ENCODE data around the gene LASP1.
"Not testable (repeated sequence)": the region's sequence is repeated elsewhere in the genome, so short reads cannot be mapped to it uniquely, and the experiment has no call there.

LASP1 gene

DNA sequence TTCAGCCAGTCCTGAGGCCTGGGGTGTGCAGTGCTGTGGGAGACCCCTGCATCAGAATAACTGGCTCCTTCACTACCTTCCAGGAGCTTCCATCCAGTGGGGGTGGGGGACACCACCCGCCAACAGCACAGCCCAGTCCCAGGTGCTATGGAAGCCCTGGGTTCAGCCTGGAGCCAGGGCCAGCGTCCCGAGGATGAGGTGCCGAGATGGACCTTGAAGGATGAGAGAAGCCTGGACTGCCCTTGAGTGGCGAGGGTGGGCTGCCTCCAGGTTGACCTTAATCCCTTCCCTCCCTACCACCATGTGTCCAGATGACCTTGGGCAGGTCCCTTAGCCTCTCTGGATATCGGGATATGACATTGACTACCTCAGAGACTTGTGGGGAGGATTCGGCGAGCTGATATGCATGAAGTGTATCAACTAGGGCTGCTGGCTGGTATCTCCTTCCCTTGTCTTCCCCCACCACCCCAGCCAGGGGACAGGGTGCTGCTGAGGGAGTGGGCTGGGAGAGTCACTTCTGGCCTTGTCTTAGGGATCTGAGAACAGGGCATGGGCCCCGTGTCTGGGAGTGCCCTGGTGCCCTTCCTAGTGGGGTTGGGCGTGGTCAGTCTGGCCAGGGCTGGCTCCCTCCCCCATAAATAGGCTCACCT lies 41.3 kb downstream of the LASP1 start:
- no peak for DNase-seq

DNA sequence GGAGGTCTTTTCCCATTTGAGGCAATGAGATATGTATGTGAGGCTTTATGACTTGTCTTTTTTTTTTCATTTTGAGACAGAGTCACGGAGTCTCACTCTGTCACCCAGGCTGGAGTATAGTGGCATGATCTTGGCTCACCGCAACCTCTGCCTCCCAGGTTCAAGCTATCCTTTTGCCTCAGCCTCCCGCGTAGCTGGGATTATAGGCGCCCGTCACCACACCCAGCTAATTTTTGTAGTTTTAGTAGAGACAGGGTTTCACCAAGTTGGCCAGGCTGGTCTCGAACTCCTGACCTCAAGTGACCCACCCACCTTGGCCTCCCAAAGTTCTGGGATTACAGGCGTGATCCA lies 41.8 kb downstream of the LASP1 start:
- not testable (repeated sequence) for DNase-seq

DNA sequence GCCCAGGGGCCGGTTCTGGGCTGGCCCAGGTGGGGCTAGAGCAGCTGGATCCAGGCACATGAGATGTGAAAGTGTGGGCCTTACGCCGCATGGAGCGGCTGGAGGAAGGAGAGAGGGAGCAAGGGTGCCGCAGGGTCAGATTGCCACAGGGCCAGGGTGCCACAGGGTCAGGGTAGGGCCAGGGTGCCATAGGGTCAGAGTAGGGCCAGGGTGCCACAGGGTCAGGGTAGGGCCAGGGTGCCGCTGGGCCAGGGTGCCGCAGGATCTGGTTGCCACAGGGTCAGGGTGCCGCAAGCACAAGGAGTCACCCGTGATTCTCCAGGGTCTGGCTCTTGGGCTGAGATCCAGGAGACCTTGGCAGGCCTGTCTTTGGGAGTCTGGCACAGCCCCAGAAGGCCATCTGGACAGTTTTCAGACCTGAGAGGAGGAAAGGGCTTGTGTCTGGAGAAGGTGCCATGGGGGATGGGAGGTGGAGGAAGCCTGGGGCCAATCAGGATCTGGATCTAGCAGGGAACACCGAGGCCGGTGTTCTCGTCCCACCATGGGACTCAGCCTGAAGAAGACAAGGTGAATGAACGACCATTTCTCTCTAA lies 42.5 kb downstream of the LASP1 start:
- no peak for DNase-seq

DNA sequence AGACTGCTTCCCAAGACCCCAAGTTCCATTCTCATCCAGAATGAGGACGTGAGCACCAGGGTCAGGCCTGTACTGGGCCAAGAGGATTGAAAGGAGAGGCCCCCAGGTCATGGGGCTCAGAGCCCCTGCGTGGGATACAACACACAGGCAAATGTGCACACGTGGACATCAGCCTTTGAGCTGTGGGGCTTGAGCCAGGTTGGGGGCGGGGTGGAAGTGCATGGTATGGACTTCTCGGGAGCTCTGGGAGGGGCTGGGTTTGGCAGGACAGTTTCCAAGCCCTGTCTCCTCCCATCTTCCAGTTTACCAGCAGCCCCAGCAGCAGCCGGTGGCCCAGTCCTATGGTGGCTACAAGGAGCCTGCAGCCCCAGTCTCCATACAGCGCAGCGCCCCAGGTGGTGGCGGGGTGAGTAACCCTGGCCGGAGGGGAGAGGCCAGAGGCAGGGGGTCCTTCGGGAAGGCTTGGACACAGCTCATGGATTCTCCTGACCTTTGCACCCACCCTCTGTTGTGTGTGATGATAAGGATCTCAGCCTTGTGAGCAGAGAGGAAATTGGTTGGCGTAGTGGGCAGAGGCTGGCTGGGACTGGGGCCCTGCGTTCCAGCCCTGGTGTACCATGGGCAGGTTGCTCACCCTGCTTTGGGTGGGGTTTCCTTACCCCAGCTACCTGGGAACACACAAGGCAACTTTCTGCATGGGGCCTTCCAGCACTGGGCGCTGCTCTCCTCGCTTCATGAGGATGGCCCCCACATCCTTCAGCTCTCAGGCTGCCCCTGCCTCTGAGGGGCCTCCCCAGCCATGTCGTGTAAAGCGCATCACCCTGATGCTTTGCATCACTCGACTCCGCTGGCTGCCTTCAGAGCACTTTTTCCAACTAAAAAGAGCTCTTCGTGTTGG lies 45.1 kb downstream of the LASP1 start:
- DNase-seq = no peak

DNA sequence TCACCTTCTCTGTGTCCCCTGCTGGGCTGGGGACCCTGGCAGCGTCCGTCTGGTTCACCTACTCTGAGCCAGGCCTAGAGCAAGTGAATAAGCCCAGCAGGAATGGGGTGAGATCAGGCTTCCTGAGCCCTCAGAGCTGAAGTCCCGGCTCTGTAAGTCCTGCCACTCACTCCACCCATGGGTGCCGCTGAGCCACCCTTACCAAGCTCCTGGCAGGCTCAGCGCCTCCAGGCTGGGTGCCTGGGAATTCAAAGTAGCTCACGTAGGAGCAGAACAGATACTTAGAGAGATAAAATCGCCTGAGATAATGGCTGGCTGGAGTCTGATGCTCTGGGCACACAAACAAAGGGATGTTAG lies 45.8 kb downstream of the LASP1 start:
- DNase-seq = no peak

DNA sequence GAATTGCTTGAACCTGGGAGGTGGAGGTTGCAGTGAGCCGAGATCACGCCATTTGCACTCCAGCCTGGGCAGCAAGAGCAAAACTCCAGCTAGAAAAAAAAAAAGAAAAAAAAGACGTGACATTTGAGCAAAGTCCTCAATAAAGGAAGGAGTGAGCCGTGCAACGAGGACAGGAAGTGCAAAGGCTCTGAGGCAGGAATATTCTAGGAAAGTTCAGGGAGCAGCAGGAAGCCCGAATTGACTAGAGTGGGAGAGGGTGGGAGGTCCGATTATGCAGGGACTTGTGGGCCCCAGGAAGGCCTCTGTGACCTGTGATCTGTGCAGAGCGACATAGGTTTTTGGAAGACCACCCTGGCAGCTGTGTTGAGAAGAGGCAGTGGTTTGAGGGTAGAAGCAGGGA lies 46.9 kb downstream of the LASP1 start:
- no peak for DNase-seq

DNA sequence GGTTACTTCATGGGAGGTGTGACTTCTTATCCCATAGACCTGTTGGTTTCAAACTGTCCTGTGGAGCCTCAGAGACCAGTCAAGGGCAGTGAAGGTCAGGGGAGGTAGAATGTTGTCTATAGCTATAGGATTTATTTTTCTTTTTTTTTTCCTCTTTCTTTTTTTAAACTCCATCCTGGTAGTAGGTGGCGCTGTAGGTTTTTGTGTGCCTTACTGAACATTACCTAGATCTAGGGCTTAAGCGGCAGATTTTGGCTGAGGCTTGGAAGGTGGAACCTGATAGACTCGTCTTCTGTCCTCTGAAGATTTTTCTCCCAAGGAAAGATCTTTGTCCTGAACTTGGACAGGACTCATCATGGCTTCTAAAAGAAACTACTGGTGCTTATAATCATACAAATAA lies 47.4 kb downstream of the LASP1 start:
- DNase-seq = no peak

DNA sequence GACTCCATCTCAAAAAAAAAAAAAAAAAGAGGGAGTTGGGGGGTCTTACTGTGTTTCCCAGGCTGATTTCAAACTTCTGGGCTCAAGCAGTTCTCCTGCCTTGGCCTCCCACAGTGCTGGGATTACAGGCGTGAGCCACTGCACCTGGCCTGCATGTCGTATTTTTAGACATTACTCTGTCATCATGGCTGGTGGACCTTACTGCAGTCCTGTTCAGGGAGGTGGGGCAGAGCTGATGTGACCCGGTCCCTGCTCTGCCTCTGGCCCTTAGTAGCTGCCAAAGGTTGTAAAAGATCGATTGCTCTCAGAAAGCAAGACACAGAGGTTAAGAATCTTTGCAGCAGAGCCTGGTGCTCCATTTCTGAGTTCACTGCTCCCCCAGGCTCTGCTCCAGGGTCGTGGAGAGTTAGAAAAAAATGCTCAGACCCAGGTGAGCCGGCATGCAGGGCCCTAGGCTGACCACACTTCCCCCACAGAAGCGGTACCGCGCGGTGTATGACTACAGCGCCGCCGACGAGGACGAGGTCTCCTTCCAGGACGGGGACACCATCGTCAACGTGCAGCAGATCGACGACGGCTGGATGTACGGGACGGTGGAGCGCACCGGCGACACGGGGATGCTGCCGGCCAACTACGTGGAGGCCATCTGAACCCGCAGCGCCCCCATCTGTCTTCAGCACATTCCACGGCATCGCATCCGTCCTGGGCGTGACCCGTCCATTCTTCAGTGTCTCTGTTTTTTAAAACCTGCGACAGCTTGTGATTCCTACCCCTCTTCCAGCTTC lies 48.5 kb downstream of the LASP1 start:
- DNase-seq = no peak

DNA sequence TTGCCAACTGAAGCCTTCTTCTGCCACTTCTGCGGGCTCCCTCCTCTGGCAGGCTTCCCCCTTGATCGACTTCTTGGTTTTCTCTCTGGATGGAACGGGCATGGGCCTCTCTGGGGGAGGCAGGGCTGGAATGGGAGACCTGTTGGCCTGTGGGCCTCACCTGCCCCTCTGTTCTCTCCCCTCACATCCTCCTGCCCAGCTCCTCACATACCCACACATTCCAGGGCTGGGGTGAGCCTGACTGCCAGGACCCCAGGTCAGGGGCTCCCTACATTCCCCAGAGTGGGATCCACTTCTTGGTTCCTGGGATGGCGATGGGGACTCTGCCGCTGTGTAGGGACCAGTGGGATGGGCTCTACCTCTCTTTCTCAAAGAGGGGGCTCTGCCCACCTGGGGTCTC lies 49.1 kb downstream of the LASP1 start:
- DNase-seq = no peak

DNA sequence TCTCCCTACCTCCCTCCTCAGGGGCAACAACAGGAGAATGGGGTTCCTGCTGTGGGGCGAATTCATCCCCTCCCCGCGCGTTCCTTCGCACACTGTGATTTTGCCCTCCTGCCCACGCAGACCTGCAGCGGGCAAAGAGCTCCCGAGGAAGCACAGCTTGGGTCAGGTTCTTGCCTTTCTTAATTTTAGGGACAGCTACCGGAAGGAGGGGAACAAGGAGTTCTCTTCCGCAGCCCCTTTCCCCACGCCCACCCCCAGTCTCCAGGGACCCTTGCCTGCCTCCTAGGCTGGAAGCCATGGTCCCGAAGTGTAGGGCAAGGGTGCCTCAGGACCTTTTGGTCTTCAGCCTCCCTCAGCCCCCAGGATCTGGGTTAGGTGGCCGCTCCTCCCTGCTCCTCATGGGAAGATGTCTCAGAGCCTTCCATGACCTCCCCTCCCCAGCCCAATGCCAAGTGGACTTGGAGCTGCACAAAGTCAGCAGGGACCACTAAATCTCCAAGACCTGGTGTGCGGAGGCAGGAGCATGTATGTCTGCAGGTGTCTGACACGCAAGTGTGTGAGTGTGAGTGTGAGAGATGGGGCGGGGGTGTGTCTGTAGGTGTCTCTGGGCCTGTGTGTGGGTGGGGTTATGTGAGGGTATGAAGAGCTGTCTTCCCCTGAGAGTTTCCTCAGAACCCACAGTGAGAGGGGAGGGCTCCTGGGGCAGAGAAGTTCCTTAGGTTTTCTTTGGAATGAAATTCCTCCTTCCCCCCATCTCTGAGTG lies 49.6 kb downstream of the LASP1 start:
- DNase-seq = no peak

DNA sequence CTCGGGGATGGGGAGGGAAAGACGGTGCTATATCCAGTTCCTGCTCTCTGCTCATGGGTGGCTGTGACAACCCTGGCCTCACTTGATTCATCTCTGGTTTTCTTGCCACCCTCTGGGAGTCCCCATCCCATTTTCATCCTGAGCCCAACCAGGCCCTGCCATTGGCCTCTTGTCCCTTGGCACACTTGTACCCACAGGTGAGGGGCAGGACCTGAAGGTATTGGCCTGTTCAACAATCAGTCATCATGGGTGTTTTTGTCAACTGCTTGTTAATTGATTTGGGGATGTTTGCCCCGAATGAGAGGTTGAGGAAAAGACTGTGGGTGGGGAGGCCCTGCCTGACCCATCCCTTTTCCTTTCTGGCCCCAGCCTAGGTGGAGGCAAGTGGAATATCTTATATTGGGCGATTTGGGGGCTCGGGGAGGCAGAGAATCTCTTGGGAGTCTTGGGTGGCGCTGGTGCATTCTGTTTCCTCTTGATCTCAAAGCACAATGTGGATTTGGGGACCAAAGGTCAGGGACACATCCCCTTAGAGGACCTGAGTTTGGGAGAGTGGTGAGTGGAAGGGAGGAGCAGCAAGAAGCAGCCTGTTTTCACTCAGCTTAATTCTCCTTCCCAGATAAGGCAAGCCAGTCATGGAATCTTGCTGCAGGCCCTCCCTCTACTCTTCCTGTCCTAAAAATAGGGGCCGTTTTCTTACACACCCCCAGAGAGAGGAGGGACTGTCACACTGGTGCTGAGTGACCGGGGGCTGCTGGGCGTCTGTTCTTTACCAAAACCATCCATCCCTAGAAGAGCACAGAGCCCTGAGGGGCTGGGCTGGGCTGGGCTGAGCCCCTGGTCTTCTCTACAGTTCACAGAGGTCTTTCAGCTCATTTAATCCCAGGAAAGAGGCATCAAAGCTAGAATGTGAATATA lies 50.8 kb downstream of the LASP1 start:
- no peak for DNase-seq

DNA sequence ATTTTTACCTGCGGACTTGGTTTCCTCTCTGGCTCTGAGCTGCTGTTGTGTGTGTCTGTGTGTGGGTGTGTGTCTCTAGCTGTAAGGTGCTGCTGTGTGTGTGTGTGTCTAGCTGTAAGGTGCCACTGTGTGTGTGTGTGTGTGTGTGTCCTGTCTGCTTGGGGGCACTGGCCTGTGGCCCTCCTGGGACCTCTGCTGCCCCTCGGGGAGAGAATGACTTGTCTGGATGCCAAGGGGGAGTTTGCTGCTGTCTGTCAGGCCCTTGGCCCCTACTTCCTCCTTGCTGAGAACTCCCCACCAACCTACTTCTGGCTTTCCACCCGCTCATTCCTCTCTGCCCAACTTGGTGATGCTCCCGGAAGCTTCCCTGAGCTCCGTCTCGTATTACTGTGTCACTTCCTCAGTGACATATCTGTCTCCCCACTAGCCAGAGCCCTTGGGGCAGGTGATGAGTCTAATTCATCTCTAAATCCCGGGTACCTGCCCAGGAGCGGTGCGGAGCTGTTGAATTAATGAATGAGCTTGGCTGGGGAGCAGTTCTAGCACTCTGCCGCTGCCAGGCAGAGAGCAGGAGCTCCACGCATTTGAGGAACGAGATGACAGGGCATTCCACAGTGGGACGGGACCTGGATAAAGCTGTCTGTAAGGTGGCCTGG lies 52.0 kb downstream of the LASP1 start:
- no peak for DNase-seq

DNA sequence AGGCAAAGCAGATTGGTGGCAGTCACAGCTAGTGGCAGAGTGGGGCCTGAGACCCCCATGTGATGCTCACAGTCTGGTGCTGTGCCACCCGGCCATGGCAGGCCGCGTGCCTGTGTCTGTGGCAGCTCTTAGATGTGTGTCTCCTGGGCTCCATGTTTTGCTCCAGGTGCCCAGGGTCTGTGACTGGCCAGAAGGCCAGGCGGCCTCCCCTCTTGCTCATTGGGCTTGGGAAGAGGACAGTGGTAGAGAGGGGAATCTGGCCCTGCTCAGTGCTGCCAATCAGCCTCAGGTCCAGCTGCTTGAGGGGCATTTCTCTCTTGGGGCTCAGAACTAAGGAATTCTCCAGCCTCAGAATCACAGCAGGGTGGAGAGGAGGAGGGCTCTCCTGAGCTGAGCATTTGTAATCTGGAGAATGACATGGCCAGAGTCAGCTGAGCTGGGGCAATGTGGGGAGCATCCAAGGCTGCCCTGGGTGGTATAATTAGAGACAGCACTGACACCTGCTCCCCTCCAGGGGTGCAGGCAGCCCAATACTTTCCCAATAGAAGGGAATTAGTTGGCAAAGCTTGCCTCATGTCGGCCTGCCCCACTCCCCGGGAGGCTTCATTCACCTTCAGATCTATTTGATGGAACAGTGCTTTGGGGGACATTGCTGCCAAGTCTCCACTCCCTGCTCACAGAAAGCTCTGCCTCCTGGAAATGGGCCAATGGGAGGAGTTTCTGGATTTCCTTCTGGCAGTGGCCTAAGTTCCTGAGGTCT lies 52.9 kb downstream of the LASP1 start:
- no peak for DNase-seq

DNA sequence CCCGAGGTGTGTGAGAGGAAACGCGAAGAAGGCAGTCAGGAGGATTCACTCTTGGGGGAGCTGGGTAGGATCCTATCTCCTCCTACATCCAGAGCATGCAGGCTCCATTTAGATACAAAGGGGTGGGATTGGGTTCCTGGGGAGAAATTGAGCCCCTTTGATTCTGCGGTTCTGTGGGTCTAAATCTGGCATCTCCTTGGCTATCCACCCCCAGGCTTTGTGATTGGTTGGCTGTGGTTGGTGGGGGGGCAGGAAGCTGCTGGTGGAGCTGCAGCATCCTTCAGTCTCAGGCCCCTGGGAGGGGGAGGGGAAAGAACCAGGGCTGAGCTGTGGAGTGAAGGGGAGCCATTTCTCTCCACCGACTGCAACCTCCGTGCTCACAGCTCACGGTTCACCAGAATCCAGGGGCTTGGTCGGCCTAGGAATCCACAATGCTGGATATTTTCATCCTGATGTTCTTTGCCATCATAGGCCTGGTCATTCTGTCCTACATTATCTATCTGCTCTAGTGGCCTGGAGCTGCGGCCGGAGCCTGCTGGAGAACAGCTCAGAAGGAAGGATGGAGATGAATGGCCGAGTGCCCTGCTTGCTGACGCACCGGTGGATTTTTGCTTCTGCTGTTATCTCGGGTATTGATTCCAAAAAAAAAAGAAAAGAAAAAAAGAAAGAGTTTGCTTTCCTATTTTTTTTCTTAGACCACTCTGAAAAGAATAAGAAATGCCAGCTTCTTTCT lies 55.6 kb downstream of the LASP1 start, which contains the start of gene LASP1NB:
Gene LASP1NB (plus strand): TSS at position 352 of the 733 bp plus-strand sequence.
- no peak for DNase-seq

DNA sequence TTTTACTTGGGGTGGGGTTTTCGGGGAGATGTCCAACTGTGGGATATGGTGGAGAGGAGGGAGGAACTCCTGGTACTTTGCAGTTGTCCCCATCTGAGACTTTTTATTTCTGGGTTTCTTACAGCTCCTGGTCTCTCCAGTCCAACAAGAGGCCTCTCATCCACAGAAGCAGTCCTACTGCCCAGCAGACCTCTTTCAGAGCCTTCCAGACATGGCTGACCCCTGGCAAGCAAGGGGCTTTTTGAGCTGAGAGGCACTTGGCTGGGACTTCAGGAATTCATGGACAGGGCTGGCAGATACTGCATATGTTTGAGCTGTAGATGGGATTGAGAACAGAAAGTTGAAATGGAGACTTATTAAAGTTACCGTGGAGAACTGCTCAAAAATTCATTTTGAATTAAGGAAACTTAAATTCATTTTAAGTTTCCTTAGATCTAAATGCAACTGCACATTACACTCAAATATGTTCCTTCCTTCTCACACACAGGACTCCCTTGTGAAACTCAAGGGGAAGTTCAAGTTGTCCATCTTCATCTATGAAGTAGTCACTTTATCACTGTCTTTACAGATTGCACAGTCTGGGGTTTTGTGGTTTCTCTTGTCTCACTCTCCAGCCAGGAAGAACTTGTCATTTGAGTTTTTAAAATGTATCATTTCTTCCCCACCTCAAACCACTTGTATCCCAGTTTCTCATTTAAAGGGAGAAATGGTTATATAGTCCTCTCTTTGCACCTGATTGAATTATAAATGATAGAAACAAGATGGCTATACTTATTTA lies 56.6 kb downstream of the LASP1 start:
- DNase-seq = no peak

DNA sequence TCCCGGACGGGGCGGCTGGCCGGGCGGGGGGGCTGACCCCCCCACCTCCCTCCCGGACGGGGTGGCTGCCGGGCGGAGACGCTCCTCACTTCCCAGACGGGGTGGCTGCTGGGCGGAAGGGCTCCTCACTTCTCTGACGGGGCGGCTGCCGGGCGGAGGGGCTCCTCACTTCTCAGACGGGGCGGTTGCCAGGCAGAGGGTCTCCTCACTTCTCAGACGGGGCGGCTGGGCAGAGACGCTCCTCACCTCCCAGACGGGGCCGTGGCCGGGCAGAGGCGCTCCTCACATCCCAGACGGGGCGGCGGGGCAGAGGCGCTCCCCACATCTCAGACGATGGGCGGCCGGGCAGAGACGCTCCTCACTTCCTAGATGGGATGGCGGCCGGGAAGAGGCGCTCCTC lies 60.9 kb downstream of the LASP1 start:
- DNase-seq = not testable (repeated sequence)

DNA sequence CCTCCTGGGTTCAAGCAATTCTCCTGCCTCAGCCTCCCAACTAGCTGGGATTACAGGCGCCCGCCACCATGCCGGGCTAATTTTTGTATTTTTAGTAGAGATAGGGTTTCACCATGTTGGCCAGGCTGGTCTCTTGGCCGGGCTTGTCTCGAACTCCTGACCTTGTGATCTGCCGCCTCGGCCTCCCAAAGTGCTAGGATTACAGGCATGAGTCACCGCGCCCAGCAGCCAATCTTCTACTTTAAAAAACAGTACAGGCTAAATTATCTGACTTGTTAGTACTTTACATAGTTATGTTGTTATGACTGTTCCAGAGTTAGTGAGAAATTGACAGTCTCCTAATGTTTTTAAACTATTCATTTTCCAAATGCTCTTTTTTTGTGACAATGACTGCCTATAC lies 64.1 kb downstream of the LASP1 start:
- DNase-seq = not testable (repeated sequence)

DNA sequence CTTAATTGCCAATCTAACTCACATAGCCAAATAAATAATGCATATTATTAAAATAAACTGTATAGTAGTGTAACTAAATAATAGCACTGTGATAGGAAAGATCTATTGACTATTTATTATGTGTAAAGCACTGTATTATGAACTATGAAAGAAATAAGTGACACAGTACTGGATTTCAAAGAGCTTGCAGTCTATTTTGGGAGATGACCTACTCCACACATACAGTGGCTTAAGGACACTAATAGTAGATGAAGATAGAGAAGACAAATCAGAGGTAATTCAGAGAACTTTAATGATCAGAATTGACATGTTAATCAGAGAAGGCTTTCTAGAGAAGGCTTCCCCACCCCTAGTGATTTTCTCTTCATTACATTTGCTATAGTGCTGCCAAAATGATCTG lies 70.1 kb downstream of the LASP1 start:
- no peak for DNase-seq

DNA sequence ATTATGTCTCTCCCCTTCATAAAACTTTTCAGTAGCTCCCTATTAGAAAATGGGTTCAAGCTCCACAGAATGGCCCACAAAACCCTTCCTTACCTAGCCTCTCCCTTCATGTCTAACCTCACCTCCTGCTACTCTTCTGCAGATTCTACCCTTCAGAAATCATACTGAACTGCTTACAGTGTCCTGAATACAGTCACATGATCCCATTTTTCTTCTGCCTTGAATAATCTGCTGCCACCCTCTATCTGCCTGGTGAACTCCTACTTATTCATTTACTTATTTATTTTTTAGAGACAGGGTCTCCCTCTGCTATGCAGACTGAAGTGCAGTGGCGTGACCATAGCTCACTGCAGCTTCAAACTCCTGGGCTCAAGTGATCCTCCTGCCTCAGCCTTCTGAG lies 70.5 kb downstream of the LASP1 start:
- no peak for DNase-seq

All from NCI-H187 treated with DMSO at 0.1 percent for 48 hours (cell line).